GM23338 (cell line): Measurements from ENCODE around the gene EFCAB8. TPM values are rescaled to one million over a fixed set of nuclear protein-coding genes. Genes with fewer than 3 reads are reported as not detected.

Source experiments
- ATAC-seq: fragments of 200-7000 bp; cut with Tn5 transposase; 3 replicates; pipeline ENCODE4 v1.9.1; 2020
- DNase-seq: peaks from one replicate; pipeline ENCODE4 v3.0.0-alpha.2; 2015; ENCODE audit warnings: low spot score
- H2AFZ ChIP-seq: fragments of 200-600 bp; sonication (generic); 2 replicates; pipeline ENCODE4 v1.8.0; 2016; ENCODE audit warnings: antibody characterized with exemption, mild to moderate bottlenecking, moderate library complexity
- H3F3A ChIP-seq: fragments of 200-600 bp; sonication (generic); replicated peaks from 2 replicates; pipeline ENCODE4 v1.8.0; 2017; ENCODE audit warnings: antibody characterized with exemption, mixed run types, low read depth
- H3K27ac ChIP-seq: fragments of 200-600 bp; sonication (generic); 2 replicates; pipeline ENCODE4 v1.6.1; 2016; ENCODE audit warnings: low read depth
- H3K27me3 ChIP-seq: fragments of 200-600 bp; sonication (generic); 2 replicates; pipeline ENCODE4 v1.8.0; 2016; ENCODE audit warnings: mild to moderate bottlenecking, mixed run types, moderate library complexity; ENCODE audit not compliant: insufficient read depth
- H3K36me3 ChIP-seq: fragments of 200-600 bp; sonication (generic); 2 replicates; pipeline ENCODE4 v1.8.0; 2016; ENCODE audit warnings: mild to moderate bottlenecking; ENCODE audit not compliant: insufficient read depth
- H3K4me1 ChIP-seq: fragments of 200-600 bp; sonication (generic); 2 replicates; pipeline ENCODE4 v1.8.0; 2016; ENCODE audit warnings: mild to moderate bottlenecking, moderate library complexity; ENCODE audit not compliant: insufficient read depth
- H3K4me2 ChIP-seq: fragments of 200-600 bp; sonication (generic); 2 replicates; pipeline ENCODE4 v1.7.1; 2017; ENCODE audit warnings: mixed run types
- H3K4me3 ChIP-seq: fragments of 200-600 bp; sonication (generic); 2 replicates; pipeline ENCODE4 v1.6.1; 2016; ENCODE audit warnings: mixed run types
- H3K79me2 ChIP-seq: fragments of 200-600 bp; sonication (generic); replicated peaks from 2 replicates; pipeline ENCODE4 v1.8.0; 2017; ENCODE audit warnings: mild to moderate bottlenecking; ENCODE audit not compliant: insufficient read depth
- H3K9me2 ChIP-seq: fragments of 200-600 bp; sonication (generic); 2 replicates; pipeline ENCODE4 v1.8.0; 2017; ENCODE audit not compliant: insufficient read depth
- H4K20me1 ChIP-seq: fragments of 200-600 bp; sonication (generic); replicated peaks from 2 replicates; pipeline ENCODE4 v1.8.0; 2017; ENCODE audit warnings: mild to moderate bottlenecking; ENCODE audit not compliant: insufficient read depth
- H3K27ac Mint-ChIP-seq: 2 replicates; pipeline ENCODE4 v1.8.0; 2020; ENCODE audit warnings: inconsistent platforms, mild to moderate bottlenecking, moderate library complexity, mixed read lengths
- H3K27me3 Mint-ChIP-seq: 3 replicates; pipeline ENCODE4 v1.8.0; 2022; ENCODE audit warnings: low read depth, mild to moderate bottlenecking, moderate library complexity, mixed read lengths, inconsistent platforms; ENCODE audit not compliant: insufficient read depth, poor library complexity
- H3K36me3 Mint-ChIP-seq: 3 replicates; pipeline ENCODE4 v1.8.0; 2021; ENCODE audit warnings: low read depth, mild to moderate bottlenecking, inconsistent platforms, moderate library complexity, mixed read lengths
- H3K4me1 Mint-ChIP-seq: 3 replicates; pipeline ENCODE4 v1.8.0; 2020; ENCODE audit warnings: mild to moderate bottlenecking, inconsistent platforms, mixed read lengths
- H3K4me3 Mint-ChIP-seq: 3 replicates; pipeline ENCODE4 v1.8.0; 2021; ENCODE audit warnings: moderate library complexity, mild to moderate bottlenecking, inconsistent platforms, mixed read lengths
- H3K9me3 Mint-ChIP-seq: 3 replicates; pipeline ENCODE4 v1.8.0; 2020; ENCODE audit warnings: moderate library complexity, mild to moderate bottlenecking, inconsistent platforms, mixed read lengths
- CTCF ChIP-seq, 2 experiments: fragments of 200-600 bp in 1 of 2; sonication (generic) in 1 of 2; conservative IDR thresholded peaks; 2 replicates each; pipeline versions ENCODE4 v1.5.1 to v1.6.1; 2016 to 2017; ENCODE audit warnings: antibody characterized with exemption in 2 of 2, low read depth in 2 of 2, mild to moderate bottlenecking in 2 of 2, moderate library complexity in 1 of 2
- EZH2 ChIP-seq: fragments of 200-600 bp; sonication (generic); IDR thresholded peaks from one replicate; pipeline ENCODE4 v1.8.0; 2017; ENCODE audit warnings: antibody characterized with exemption, mild to moderate bottlenecking, low read depth; ENCODE audit not compliant: unreplicated experiment
- EZH2phosphoT487 ChIP-seq: fragments of 200-600 bp; sonication (generic); IDR thresholded peaks from one replicate; pipeline ENCODE4 v1.8.1; 2018; ENCODE audit warnings: antibody characterized with exemption; ENCODE audit not compliant: unreplicated experiment
- NANOG ChIP-seq: IDR thresholded peaks from 2 replicates; pipeline ENCODE4 v1.6.1; 2016; ENCODE audit warnings: antibody characterized with exemption, borderline replicate concordance
- STAT1 ChIP-seq: IDR thresholded peaks from one replicate; pipeline ENCODE4 v1.6.1; 2016; ENCODE audit warnings: antibody characterized with exemption; ENCODE audit not compliant: unreplicated experiment
- ZNF114 ChIP-seq: fragments of 250-450 bp; sonication (Bioruptor Pico); IDR thresholded peaks from 2 replicates; pipeline ENCODE4 v1.5.0; 2020; ENCODE audit warnings: mild to moderate bottlenecking, moderate library complexity
- ZNF331 ChIP-seq: fragments of 250-450 bp; sonication (Bioruptor Pico); IDR thresholded peaks from 2 replicates; pipeline ENCODE4 v1.5.0; 2020; ENCODE audit warnings: low read depth, mild to moderate bottlenecking, moderate library complexity
- ZNF462 ChIP-seq: fragments of 250-450 bp; sonication (Bioruptor Pico); IDR thresholded peaks from 2 replicates; pipeline ENCODE4 v1.5.0; 2020; ENCODE audit warnings: mild to moderate bottlenecking, moderate library complexity
- polyA plus RNA-seq: library from polyadenylated mRNA; unstranded; fragments of >200 nt; fragmentation: Nextera tagmentation; extraction: Ambion mirVana; gene quantifications from 2 replicates; pipeline ENCODE4 v1.2.1, GENCODE V29; 2016
- total RNA-seq: library from RNA; depleted of rRNA; stranded (reverse); fragments of >200 nt; shearing (Covaris generic); gene quantifications from 2 replicates; pipeline ENCODE4 v1.2.3, GENCODE V29; 2014
- TF ChIP-seq, protein P1 (sequence below): IDR thresholded peaks from 2 replicates; pipeline ENCODE4 v1.6.1; 2016; ENCODE audit warnings: antibody characterized with exemption

The EFCAB8 gene
- total and polyA plus RNA-seq, 2 experiments from 2014 or later: 0.35 TPM; not detected in 1

DNA sequence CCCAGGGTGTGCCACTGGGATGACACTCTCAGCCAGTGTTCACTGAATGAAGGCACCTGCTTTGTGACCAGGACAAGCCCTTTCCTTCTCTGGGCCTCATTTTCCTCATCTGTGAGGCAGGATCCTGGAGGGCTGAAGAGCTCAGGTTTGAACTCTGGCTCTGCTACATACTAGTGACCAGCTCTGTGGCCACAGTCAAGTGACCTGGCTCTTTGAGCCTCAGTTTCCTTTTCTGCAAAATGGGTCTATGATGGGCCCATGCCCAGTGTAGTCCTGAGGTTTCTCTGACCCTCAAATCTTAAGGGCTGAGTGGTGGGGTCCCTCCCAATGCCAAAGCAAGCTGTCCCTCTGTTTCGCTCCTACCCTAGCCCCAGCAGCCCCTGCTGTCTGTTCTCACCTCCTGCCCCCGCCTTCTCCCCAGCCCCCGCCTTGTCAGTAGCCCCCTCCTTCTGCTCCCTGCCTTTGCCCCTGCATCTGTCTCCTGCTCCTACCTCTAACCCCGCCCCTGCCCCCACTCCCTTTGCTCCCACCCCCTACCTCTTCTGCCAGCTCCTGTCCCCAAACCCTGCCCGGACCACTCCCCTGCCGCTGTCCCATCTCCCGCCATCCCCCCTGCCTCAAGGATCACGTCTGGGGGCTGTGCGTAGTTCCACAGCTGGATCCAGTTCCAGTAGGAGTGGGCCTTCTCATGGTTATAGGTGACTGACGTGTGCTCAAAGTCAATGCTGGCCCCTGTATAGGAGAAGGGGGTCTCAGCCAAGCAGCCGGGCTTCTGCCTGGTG lies 128.5 kb downstream of the EFCAB8 start:
- H3K4me1 ChIP-seq: no peaks in the 10 kb centered on the region
- no peak overlapping the region for H3K4me2 ChIP-seq
- no peak for TF ChIP-seq CTCF (conservative IDR thresholded peaks at IDR 0.05; ENCODE audit: low read depth in 2 of 2)
- TF ChIP-seq ZNF331: no peak
- TF ChIP-seq EZH2: no peak
- TF ChIP-seq NANOG: no peak
- no peak for TF ChIP-seq ZNF114 (CRISPR knock-in tag)
- TF ChIP-seq EZH2phosphoT487: no peak
- TF ChIP-seq, protein P1, sequence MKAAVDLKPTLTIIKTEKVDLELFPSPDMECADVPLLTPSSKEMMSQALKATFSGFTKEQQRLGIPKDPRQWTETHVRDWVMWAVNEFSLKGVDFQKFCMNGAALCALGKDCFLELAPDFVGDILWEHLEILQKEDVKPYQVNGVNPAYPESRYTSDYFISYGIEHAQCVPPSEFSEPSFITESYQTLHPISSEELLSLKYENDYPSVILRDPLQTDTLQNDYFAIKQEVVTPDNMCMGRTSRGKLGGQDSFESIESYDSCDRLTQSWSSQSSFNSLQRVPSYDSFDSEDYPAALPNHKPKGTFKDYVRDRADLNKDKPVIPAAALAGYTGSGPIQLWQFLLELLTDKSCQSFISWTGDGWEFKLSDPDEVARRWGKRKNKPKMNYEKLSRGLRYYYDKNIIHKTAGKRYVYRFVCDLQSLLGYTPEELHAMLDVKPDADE: no peak
- TF ChIP-seq STAT1: no peak
- no peak for TF ChIP-seq ZNF462 (CRISPR knock-in tag)
- no peaks in the 10 kb centered on the region for H3K27me3 ChIP-seq
- H3K36me3 Mint-ChIP-seq: no peaks in the 10 kb centered on the region
- H3K27ac Mint-ChIP-seq: no peak overlapping the region
- H3K4me1 Mint-ChIP-seq: no peaks in the 10 kb centered on the region; the same call in 2 of the 3 replicates
- H3K4me3 ChIP-seq: no peak overlapping the region
- peaks cover 6% of the 10 kb centered on the region for H3K27me3 Mint-ChIP-seq
- H3K79me2 ChIP-seq: no peaks in the 10 kb centered on the region
- no peak overlapping the region for H2AFZ ChIP-seq
- no peak overlapping the region for H3K4me3 Mint-ChIP-seq
- ATAC-seq (no peak), DNase-seq (no peak)
- H3K27ac ChIP-seq: no peak overlapping the region
- H3F3A ChIP-seq: no peaks in the 10 kb centered on the region
- H3K36me3 ChIP-seq: no peaks in the 10 kb centered on the region
- H3K9me3 Mint-ChIP-seq: no peaks in the 10 kb centered on the region
- no peaks in the 10 kb centered on the region for H4K20me1 ChIP-seq
- H3K9me2 ChIP-seq: no peaks in the 10 kb centered on the region
